Esophagus squamous epithelium (tissue), 5 donors: ENCODE data around the gene TMEM9. TPM values are rescaled to one million over a fixed set of nuclear protein-coding genes. Genes with fewer than 3 reads are reported as not detected.

Experiments used
- DNase-seq: peaks from one replicate; lab custom pipeline; 2025; lab: John Stamatoyannopoulos, UW
- H3K27ac ChIP-seq, 4 donors: fragments of 200-600 bp; sonication (generic); one replicate each; pipeline ENCODE4 v1.5.1; 2016 to 2019; ENCODE audit warnings: mild to moderate bottlenecking in 1 of 4
- H3K27me3 ChIP-seq, 4 donors: fragments of 200-600 bp; sonication (generic); 1 replicate in 3 of 4; 2 replicates in 1 of 4; pipeline versions ENCODE4 v1.5.1 to v1.6.0; 2017 to 2021; ENCODE audit warnings: antibody characterized with exemption in 1 of 4
- H3K36me3 ChIP-seq, 3 donors: fragments of 200-600 bp; sonication (generic); one replicate each; pipeline ENCODE4 v1.5.1; 2016 to 2019
- H3K4me1 ChIP-seq, 3 donors: fragments of 200-600 bp; sonication (generic); one replicate each; pipeline ENCODE4 v1.5.1; 2017 to 2019
- H3K4me3 ChIP-seq, 4 donors: fragments of 200-600 bp; sonication (generic); 1 replicate in 3 of 4; 2 replicates in 1 of 4; pipeline ENCODE4 v1.5.1; 2016 to 2019; ENCODE audit warnings: mild to moderate bottlenecking in 2 of 4, moderate library complexity in 1 of 4
- H3K9me3 ChIP-seq, 3 donors: fragments of 200-600 bp; sonication (generic); one replicate each; pipeline ENCODE4 v1.5.1; 2016 to 2019
- POLR2A ChIP-seq, 4 donors: fragments of 450-650 bp; IDR thresholded peaks; one replicate each; pipeline ENCODE4 v1.6.1; 2017; ENCODE audit warnings: antibody characterized with exemption in 4 of 4, mild to moderate bottlenecking in 4 of 4, moderate library complexity in 3 of 4
- WGBS, 2 donors: methylation state at CpG; one replicate each; pipeline ENCODE4 v1.1.5; 2018; 5-methylcytosine and 5-hydroxymethylcytosine counted together
- intact Hi-C: fragments of 100-400 bp; cut with DNase I; formaldehyde crosslinking; loops from one replicate; pipeline ENCODE4 v1.15.0; 2022
- total RNA-seq, 4 donors: library from RNA; depleted of rRNA; stranded (reverse); fragments of >200 nt; gene quantifications; one replicate each; pipeline ENCODE4 v1.1.0, GENCODE V29; 2016
- TF ChIP-seq, protein P1 (sequence below), 6 experiments: fragments of 450-650 bp in 4 of 6; fragments of 200-600 bp in 2 of 6; sonication (generic) in 2 of 6; IDR thresholded peaks; one replicate each; pipeline ENCODE4 v1.5.1; 2016 to 2019; ENCODE audit warnings: antibody characterized with exemption in 6 of 6, mild to moderate bottlenecking in 4 of 6, moderate library complexity in 4 of 6
- donor health status: DM: yes; HTN: yes; CAD: no.

Gene TMEM9
- total RNA-seq, 4 donors from 2014 or later, result 17.7 to 62.3 (median 30.3) TPM

DNA sequence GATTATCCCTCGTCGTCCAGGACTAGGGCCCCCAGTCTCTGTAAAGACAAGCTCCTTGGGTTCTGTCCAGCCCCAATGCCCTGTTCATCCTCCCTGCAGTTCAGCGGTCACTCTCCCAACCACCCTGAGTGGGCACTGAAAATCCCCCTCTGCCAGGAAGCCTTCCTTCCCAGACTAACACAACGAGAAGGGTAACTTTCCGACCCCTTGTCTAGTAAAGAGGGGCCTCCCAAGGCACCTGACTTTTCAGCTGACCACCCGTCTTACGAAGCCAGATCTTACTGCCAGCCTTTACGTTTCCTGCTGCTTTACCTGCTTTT is 13.4 kb downstream of the TMEM9 start:
- peaks cover 18 to 70% (median 25%) of the 10 kb centered on the region in 3 donors for H3K4me1 ChIP-seq
- H3K9me3 ChIP-seq, result no peaks in the 10 kb centered on the region
- no peak for DNase-seq
- peaks cover 0 to 3% (median 0%) of the 10 kb centered on the region in 4 donors for H3K27me3 ChIP-seq
- no peak overlapping the region for H3K27ac ChIP-seq
- WGBS, 2 donors, result 93 to 97% methylated on average over 6 to 7 of the region's 8 CpGs
- no peak overlapping the region for H3K4me3 ChIP-seq
- intact Hi-C loops, result no loop called here
- peaks cover 0 to 73% (median 23%) of the 10 kb centered on the region in 3 donors for H3K36me3 ChIP-seq
- no peak for TF ChIP-seq POLR2A (IDR thresholded peaks at IDR 0.05)
- TF ChIP-seq, protein P1, sequence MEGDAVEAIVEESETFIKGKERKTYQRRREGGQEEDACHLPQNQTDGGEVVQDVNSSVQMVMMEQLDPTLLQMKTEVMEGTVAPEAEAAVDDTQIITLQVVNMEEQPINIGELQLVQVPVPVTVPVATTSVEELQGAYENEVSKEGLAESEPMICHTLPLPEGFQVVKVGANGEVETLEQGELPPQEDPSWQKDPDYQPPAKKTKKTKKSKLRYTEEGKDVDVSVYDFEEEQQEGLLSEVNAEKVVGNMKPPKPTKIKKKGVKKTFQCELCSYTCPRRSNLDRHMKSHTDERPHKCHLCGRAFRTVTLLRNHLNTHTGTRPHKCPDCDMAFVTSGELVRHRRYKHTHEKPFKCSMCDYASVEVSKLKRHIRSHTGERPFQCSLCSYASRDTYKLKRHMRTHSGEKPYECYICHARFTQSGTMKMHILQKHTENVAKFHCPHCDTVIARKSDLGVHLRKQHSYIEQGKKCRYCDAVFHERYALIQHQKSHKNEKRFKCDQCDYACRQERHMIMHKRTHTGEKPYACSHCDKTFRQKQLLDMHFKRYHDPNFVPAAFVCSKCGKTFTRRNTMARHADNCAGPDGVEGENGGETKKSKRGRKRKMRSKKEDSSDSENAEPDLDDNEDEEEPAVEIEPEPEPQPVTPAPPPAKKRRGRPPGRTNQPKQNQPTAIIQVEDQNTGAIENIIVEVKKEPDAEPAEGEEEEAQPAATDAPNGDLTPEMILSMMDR (IDR thresholded peaks at IDR 0.05), result no peak

DNA sequence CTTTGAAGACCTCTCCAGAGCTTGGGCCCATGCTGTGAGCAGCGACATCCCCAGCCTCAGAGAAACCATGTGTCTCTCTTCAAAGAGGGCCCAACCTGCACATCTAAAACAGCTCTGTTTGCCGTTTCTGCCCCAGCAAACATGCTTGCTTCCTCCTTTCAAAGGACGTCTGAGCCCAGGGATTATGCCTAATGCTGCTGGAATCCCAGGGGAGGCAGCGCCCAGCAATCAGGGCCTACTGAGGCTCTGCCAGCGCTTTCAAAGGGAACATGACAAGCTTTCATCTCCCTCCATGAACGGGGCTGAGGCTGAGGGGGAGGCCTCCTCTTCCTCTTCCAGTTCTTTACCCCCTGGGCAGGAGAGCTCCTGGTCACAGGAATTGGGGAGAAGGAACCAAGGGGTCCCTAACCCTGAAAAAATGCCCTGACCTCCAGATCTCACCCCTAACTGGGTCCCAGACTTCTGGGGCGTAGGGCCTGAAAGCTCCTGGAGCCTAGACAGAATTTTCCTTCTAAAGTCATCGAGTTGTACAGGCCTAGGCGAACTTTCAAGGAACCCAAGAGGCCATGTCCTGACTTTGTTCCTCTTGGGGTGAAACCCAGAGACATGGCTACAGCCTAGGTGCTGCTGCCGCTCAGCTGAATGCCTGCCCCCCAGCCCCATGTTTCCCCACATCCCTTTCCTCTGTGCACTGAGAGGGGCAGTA is 13.9 kb downstream of the TMEM9 start:
- no peaks in the 10 kb centered on the region for H3K9me3 ChIP-seq
- TF ChIP-seq, protein P1 (IDR thresholded peaks at IDR 0.05), result no peak
- TF ChIP-seq POLR2A (IDR thresholded peaks at IDR 0.05), result no peak
- WGBS, 2 donors, result 63 to 76% methylated on average over 5 to 9 of the region's 10 CpGs
- peaks cover 18 to 70% (median 25%) of the 10 kb centered on the region in 3 donors for H3K4me1 ChIP-seq
- no peak for DNase-seq
- no peak overlapping the region for H3K4me3 ChIP-seq
- peaks cover 0 to 73% (median 29%) of the 10 kb centered on the region in 3 donors for H3K36me3 ChIP-seq
- H3K27me3 ChIP-seq, result peaks cover 0 to 3% (median 0%) of the 10 kb centered on the region in 4 donors
- intact Hi-C loops, result no loop called here
- no peak overlapping the region for H3K27ac ChIP-seq

GRCh38 chr1:201139756-201140155 is 14.5 kb downstream of the TMEM9 start:
- no peak for DNase-seq
- Histone ChIP-seq H3K4me3 (no peak overlapping the region), H3K9me3 (no peaks in the 10 kb centered on the region), H3K4me1 (peaks cover 18 to 70% (median 25%) of the 10 kb centered on the region in 3 donors), H3K27ac (no peak overlapping the region), H3K27me3 (peaks cover 0 to 3% (median 0%) of the 10 kb centered on the region in 4 donors), H3K36me3 (peaks cover 4 to 73% (median 30%) of the 10 kb centered on the region in 3 donors)
- intact Hi-C loops, result no loop called here
- TF ChIP-seq, protein P1 (IDR thresholded peaks at IDR 0.05), result no peak
- TF ChIP-seq POLR2A (IDR thresholded peaks at IDR 0.05), result no peak
- WGBS, 2 donors, result 82 to 84% methylated on average over 7 to 9 of the region's 9 CpGs

DNA sequence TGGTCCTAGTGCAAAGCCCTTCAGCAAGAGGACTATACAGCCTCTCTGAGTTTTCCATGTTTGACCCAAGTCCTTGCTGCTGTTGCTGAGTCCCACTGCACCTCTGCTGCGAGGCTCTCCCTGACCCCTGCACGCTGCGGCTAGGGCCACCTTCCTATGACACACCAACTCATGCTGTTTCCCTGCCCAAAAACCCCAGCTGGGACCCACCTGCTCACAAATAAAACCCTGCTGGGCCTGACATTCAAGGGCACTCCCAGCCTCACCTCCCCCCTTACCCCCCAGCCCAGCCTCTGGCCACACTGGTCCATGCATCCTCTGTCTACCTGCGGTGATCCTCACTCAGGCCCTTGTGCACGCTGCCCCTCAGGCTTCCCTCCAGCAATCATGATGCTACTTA is 15.0 kb downstream of the TMEM9 start:
- no peak overlapping the region for H3K27ac ChIP-seq
- peaks cover 18 to 70% (median 25%) of the 10 kb centered on the region in 3 donors for H3K4me1 ChIP-seq
- no peaks in the 10 kb centered on the region for H3K9me3 ChIP-seq
- no peak for TF ChIP-seq POLR2A (IDR thresholded peaks at IDR 0.05)
- TF ChIP-seq, protein P1 (IDR thresholded peaks at IDR 0.05), result no peak
- intact Hi-C loops, result no loop called here
- no peak overlapping the region for H3K4me3 ChIP-seq
- peaks cover 4 to 73% (median 30%) of the 10 kb centered on the region in 3 donors for H3K36me3 ChIP-seq
- peaks cover 0 to 3% (median 0%) of the 10 kb centered on the region in 4 donors for H3K27me3 ChIP-seq
- WGBS, 2 donors, result 82 to 85% methylated on average over 4 to 5 of the region's 5 CpGs
- no peak for DNase-seq

DNA sequence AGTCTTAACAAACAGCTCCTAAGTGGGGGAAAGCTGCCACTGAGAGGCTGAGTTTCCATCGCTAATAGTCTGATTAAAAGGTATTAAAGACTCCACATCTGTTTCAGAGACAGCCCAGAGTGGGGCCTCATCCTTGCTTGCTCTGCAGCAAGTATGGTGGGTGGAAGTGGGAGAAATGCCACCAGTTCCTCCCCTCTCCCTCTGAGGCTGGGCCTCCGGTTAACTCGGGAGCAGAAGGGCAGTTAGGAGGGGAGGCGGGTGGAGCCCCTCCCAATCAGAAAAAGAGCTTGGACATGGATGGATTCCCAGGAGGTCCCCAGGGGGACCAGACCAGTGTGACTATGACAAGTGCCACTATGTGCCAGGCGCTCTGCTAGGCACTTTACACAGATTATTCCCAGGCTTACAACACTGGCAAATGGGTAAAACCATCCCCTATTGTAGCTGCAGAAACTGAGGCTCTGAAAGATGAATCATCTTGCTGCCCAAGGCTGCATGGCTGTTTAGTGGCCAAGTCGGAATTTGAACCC is 15.9 kb downstream of the TMEM9 start:
- Histone ChIP-seq H3K36me3 (peaks cover 4 to 73% (median 25%) of the 10 kb centered on the region in 3 donors), H3K4me1 (peaks cover 18 to 70% (median 25%) of the 10 kb centered on the region in 3 donors), H3K27ac (peak overlapping the region in 3 of 4 donors; percentile 49 to 81 (median 66)), H3K27me3 (peaks cover 0 to 3% (median 0%) of the 10 kb centered on the region in 4 donors), H3K9me3 (no peaks in the 10 kb centered on the region), H3K4me3 (no peak overlapping the region)
- TF ChIP-seq POLR2A (IDR thresholded peaks at IDR 0.05), result no peak
- TF ChIP-seq, protein P1 (IDR thresholded peaks at IDR 0.05), result no peak
- no peak for DNase-seq
- 58 to 75% methylated on average over 2 to 6 of the region's 6 CpGs for WGBS, 2 donors
- intact Hi-C loops, result no loop called here
